ENCODE data around the gene AFF1. TPM values are rescaled to one million over a fixed set of nuclear protein-coding genes. Genes with fewer than 3 reads are reported as not detected.

AFF1 gene
- total RNA-seq, 2 experiments from 2014 or later: 50.3 to 51.2 TPM

DNA sequence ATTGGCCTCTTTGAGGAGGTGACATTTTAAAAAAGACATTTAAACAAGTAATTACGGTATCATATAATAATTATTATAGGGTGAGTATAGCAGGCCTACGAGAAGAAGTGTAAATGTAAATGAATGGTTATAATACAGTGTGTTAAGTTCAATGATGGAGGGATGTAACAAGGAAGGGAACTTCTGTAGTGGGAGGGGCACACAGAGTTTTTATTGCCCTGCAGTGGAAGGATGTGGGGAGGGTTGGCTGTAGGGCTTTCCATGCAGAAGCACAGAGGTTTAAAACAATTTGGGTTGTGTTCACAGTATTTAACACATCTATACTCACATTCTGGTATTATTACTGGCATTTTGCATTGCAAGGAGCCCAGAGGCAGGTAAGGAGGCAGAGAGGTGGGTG lies 41.1 kb downstream of the AFF1 start:
- H3K9me3 ChIP-seq (ENCODE audit: control insufficient read depth in 1 of 2, insufficient read depth in 1 of 2, low read length in 2 of 2): no peaks in the 10 kb centered on the region
- ATAC-seq (ENCODE audit: poor library complexity) (no peak), DNase-seq (no peak)
- H3K27ac Mint-ChIP-seq: peak overlapping the region; percentile 27
- no peaks in the 10 kb centered on the region for H3K36me3 Mint-ChIP-seq (ENCODE audit: low read depth)
- intact Hi-C loops (cut with DNase I, micrococcal nuclease): no loop called here
- no peak overlapping the region for H3K4me3 Mint-ChIP-seq
- no peaks in the 10 kb centered on the region for H3K36me3 ChIP-seq (ENCODE audit: insufficient read depth, low read length)
- H3K27me3 ChIP-seq (ENCODE audit: control insufficient read depth in 1 of 2, insufficient read depth in 2 of 2, low read length in 2 of 2): no peaks in the 10 kb centered on the region
- no peaks in the 10 kb centered on the region for H3K27me3 Mint-ChIP-seq
- peaks cover 12% of the 10 kb centered on the region for H3K4me1 ChIP-seq (ENCODE audit: insufficient read depth, low read length)
- no peak overlapping the region for H3K4me3 ChIP-seq (ENCODE audit: low read length)
- peaks cover 74% of the 10 kb centered on the region for H3K4me1 Mint-ChIP-seq (ENCODE audit: low read depth)
- ChIA-PET POLR2A (no interaction called here), CTCF (no interaction called here)
- H3K27ac ChIP-seq (ENCODE audit: low read depth in 1 of 2, low read length in 2 of 2): no peak overlapping the region
- TF ChIP-seq CTCF (IDR thresholded peaks at IDR 0.05): no peak
- H3K9me3 Mint-ChIP-seq: no peaks in the 10 kb centered on the region

DNA sequence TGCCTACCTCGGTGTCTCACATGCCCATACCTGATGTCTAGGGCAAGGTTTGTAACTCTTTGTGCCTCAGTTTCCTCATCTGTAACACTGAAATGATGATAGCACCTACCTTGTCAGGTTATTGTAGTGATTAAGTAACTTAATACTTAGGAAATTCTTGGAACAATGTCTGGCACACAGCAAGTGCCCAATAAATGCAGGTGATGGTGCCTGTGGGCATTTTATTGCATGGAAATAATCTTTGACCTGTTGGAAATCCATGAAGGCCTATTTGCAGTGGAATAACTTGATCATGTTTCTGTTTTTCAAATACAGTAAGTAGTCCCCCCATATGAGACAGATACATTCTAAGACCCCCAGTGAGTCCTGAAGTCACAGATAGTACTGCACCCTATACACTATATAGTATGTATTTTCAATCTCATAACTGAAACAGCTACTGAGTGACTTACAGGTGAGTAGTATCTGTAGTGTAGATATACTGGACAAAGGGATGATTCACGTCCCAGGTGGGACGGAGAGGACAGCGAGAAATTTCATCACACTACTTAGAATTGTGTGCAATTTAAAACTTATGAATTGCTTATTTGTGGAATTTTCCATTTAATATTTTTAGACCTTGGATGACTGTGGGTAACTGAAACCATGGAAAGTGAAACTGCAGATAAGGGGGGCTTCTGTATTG lies 42.1 kb downstream of the AFF1 start:
- H3K27ac ChIP-seq (ENCODE audit: low read depth in 1 of 2, low read length in 2 of 2): no peak overlapping the region
- POLR2A ChIA-PET: interaction anchor here (0.6 kb wide), 1 partner anchor 42 kb away, joined by 3 read pairs; the partner anchor contains the start of gene AFF1
- no peaks in the 10 kb centered on the region for H3K36me3 ChIP-seq (ENCODE audit: insufficient read depth, low read length)
- no peak for TF ChIP-seq CTCF (IDR thresholded peaks at IDR 0.05)
- H3K4me1 ChIP-seq (ENCODE audit: insufficient read depth, low read length): peaks cover 18% of the 10 kb centered on the region
- H3K27ac Mint-ChIP-seq: no peak overlapping the region
- CTCF ChIA-PET: no interaction called here
- H3K9me3 Mint-ChIP-seq: no peaks in the 10 kb centered on the region
- DNase-seq (no peak), ATAC-seq (ENCODE audit: poor library complexity) (no peak)
- no peaks in the 10 kb centered on the region for H3K9me3 ChIP-seq (ENCODE audit: control insufficient read depth in 1 of 2, insufficient read depth in 1 of 2, low read length in 2 of 2)
- peaks cover 72% of the 10 kb centered on the region for H3K4me1 Mint-ChIP-seq (ENCODE audit: low read depth)
- H3K27me3 Mint-ChIP-seq: no peaks in the 10 kb centered on the region
- no peak overlapping the region for H3K4me3 Mint-ChIP-seq
- H3K27me3 ChIP-seq (ENCODE audit: control insufficient read depth in 1 of 2, insufficient read depth in 2 of 2, low read length in 2 of 2): no peaks in the 10 kb centered on the region
- no peak overlapping the region for H3K4me3 ChIP-seq (ENCODE audit: low read length)
- peaks cover 2% of the 10 kb centered on the region for H3K36me3 Mint-ChIP-seq (ENCODE audit: low read depth)
- intact Hi-C loops (cut with DNase I, micrococcal nuclease): no loop called here

GRCh38 chr4:86977621-86978184 lies 42.9 kb downstream of the AFF1 start:
- DNase-seq: peak in 2 of 14 experiments; percentile 17 to 21
- ATAC-seq (ENCODE audit: poor library complexity): peak; percentile 70
- Histone ChIP-seq H3K27ac (ENCODE audit: low read depth in 1 of 2, low read length in 2 of 2) (no peak overlapping the region), H3K4me3 (ENCODE audit: low read length) (no peak overlapping the region), H3K9me3 (ENCODE audit: control insufficient read depth in 1 of 2, insufficient read depth in 1 of 2, low read length in 2 of 2) (no peaks in the 10 kb centered on the region), H3K4me1 (ENCODE audit: insufficient read depth, low read length) (peaks cover 19% of the 10 kb centered on the region), H3K27me3 (ENCODE audit: control insufficient read depth in 1 of 2, insufficient read depth in 2 of 2, low read length in 2 of 2) (no peaks in the 10 kb centered on the region), H3K36me3 (ENCODE audit: insufficient read depth, low read length) (no peaks in the 10 kb centered on the region)
- Mint-ChIP-seq H3K27ac (peak overlapping the region; percentile 21), H3K4me1 (ENCODE audit: low read depth) (peaks cover 70% of the 10 kb centered on the region), H3K36me3 (ENCODE audit: low read depth) (peaks cover 4% of the 10 kb centered on the region), H3K27me3 (no peaks in the 10 kb centered on the region), H3K4me3 (no peak overlapping the region), H3K9me3 (no peaks in the 10 kb centered on the region)
- POLR2A ChIA-PET: interaction anchor here (0.8 kb wide), 1 partner anchor 30 kb away, joined by 3 read pairs; no protein-coding TSS in a partner anchor
- CTCF ChIA-PET: interaction anchor here (0.8 kb wide), 1 partner anchor 43 kb away, joined by 3 read pairs; the partner anchor contains the start of gene AFF1
- intact Hi-C loops (cut with DNase I, micrococcal nuclease): no loop called here
- TF ChIP-seq CTCF (IDR thresholded peaks at IDR 0.05): no peak

All from CD4-positive, alpha-beta T cell (primary cell).